ENCODE measurements around the gene OBP2A.
"Not testable (repeated sequence)": the region's sequence is repeated elsewhere in the genome, so short reads cannot be mapped to it uniquely, and the experiment has no call there.

The OBP2A gene

DNA sequence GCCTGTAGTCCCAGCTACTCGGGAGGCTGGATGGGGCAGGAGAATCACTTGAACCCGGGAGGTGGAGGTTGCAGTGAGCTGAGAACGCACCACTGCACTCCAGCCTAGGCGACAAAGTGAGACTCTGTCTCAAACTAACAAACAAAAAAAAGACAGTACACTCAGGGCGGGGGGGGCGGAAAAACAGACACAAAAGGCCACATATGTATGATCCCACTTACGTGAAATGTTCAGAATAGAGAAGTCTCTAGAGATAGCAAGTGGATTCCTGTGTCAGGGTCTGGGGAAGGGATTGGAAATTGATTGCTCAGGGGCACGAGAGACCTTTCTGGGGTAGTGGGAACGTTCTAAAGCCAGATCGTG is 33.7 kb upstream of the OBP2A start:
- DNase-seq (ENCODE audit: low read depth), result no peak

DNA sequence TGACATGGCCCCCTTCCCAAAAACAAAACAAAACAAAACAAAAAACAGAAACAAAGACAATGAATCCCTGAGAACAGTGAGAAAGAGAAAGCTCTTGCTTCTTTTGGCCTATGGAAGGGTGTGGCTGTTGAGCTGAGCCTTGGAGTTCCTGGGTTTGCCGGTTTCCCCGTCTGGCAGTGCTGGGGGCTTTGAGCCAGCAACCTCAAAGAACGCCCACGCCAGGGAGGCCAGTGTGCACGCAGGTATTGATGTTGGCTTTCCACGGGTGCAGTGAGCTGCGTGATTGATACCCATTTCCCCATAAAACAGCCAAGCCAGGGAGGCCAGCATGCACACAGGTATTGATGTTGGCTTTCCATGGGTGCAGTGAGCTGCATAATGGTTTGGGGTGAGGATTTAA is 33.0 kb upstream of the OBP2A start:
- DNase-seq (ENCODE audit: low read depth), result no peak

DNA sequence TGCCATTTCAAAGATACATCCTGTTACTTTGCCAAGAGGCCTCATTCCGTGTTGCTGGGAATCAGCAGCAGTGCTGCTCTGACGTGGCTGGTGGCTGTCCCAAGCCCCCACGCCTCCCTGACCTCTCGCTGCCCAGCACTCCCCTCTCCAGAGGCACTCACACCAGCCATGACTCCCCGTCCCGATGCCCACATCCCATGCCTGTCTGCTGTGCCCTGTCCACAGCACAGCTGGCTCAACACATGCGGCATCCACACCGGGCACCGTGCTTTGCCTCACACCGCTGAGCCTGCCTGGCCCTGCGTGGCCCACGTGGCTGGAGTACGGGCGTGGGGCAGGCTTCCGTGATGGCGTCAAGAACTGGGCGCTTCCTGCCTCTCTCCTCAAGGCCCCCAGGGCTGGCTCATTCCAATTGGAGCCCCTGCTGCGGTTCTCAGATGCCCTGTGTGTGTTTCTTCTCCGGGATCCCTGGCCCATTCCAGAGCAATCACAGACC is 32.5 kb upstream of the OBP2A start:
- no peak for DNase-seq (ENCODE audit: low read depth)

DNA sequence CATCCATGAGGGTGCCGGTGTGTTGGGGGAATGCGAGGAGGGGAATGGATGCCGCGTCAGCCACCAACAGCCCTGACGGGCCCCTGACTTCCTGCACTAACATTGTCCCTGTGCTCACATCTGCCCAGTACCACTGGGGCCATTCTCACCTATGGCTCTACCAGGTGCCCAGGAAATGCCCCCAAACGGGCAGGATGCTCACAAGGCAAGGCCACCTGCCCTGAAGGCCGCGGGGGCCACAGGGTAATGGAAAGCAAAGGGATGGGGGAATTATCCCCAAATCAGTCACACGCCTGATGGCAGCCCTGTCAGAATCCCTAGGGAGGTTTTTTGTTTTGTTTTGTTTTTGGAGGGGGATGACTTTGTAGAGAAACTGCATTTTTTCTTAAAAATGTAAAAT is 32.0 kb upstream of the OBP2A start:
- not testable (repeated sequence) for DNase-seq (ENCODE audit: low read depth)

DNA sequence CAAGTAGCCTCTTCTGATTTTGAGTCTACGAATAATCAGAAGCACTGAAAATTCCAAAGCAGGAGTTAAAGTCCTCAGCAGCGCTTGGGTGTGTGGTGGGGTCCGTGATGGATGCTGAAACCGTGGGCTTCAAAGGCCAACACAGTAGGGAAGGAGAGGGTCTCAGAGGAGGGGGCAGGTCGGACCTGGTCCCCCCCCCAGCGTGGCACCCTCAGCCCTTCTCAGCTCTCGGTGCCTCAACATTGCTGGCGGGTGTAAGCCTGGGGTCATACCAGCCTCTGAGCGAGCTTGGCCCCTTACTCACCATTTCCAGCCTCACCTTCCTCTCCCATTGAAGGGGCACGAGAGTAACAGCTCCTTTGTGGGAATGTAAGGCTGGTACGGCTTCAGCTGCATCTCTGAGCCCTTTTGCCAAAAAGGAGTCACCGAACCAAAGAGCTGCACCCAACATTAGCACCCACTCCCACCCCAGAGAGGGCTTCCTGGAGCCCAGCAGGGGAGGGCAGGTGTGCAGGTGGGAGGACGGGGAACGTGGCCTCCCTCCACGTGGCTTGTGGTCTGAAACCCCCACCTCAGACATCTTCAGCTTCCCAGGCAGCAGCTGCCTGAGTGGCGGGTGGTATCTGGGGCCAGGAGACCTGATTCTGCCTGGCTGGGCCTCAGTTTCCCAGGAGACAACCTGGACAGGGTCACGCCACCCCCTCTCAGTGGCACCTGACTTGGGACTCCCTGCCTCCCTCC is 31.4 kb upstream of the OBP2A start:
- DNase-seq (ENCODE audit: low read depth), result no peak

DNA sequence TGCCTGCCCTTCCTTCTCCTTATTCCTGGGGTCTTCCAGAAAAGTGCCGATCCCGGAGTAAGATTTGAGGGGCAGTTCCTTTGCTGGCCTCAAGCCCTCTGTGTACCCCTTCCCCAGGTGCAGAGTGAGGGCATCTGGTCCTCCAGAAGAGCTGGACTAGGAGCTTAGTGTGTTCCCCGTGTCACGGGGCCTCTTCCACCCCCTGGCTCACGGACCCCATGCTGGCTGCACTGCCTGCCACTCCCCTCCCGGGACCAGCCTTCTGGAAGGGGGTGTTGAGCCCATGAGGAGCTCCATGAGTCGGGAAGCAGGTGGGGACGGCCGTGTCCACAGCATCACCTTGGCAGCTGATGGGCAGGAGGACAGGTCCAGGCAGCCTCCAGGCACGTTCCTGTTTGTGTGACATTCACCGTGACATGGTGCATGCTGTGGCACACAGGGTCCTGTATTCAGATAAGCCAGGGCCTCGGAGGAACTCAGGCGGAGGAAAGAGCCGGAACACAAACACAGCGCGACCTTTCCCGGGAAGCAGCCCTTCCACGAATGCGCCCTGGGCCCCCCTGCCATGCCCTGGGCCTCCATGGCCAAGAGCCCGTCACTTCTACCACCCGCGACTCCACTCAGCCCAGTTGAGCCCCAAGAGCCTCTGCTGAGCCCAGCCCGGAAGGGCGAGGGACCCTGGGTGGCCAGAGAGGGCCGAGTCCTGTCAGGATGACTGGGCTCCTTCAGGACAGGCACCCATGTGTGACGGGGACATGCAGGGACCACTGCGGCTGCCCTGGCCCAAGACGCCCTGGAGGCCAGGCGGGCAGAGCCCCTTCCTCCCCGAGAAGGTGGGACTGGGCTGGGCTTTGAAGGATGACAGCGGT is 30.6 kb upstream of the OBP2A start:
- DNase-seq (ENCODE audit: low read depth), result no peak

DNA sequence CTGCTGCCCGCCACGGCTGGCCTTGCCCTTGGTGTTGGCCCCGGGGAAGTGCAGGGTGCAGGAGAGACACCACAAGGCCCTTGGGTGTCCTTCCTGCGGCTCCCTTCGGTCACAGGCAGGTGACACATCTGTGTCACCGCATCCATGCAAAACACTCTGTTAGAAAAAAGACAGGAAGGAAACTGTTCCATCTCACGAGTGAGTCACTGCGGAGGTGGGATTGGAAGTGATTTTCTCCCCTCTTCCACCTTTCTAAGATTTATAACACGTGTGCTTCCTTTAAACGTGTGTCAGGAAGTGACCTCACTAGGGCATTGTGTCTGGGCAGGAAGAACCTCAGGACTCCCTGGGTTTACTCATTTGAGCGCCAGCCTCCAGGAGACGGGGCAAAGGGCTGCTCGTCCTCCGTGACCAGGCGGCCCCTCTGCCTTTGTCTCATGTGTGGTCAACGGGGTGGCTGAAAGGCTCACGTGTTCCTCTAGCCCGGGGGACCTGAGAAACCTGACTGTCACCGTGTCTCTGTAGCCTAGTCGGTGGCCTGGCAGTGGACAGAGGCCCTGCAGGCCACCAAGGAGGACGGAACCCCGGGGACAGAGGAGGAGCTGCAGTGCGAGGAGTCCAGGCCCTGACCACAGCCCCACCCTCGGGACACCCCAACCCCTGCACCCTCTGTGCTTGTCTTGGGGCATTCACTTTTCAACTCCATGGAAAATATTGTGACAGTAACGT is 29.6 kb upstream of the OBP2A start:
- DNase-seq (ENCODE audit: low read depth), result no peak

DNA sequence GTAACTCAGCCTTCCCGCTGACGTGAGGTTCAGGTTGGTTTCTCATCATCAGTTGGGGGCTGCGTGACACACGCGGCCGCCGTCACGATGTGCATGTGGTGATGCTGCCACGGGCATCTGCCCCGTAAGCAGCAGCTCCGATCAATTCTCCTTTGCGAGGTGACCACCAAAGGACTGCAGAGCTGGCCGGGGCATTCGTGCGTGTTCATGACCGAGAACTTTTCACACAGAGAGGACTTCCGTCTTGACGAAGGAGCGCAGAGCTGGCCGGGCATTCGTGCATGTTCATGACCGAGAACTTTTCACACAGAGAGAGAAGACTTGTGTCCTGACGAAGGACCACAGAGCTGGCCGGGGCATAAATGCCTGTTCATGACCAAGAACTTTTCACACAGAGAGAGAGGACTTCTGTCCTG is 28.5 kb upstream of the OBP2A start:
- DNase-seq (ENCODE audit: low read depth), result no peak

DNA sequence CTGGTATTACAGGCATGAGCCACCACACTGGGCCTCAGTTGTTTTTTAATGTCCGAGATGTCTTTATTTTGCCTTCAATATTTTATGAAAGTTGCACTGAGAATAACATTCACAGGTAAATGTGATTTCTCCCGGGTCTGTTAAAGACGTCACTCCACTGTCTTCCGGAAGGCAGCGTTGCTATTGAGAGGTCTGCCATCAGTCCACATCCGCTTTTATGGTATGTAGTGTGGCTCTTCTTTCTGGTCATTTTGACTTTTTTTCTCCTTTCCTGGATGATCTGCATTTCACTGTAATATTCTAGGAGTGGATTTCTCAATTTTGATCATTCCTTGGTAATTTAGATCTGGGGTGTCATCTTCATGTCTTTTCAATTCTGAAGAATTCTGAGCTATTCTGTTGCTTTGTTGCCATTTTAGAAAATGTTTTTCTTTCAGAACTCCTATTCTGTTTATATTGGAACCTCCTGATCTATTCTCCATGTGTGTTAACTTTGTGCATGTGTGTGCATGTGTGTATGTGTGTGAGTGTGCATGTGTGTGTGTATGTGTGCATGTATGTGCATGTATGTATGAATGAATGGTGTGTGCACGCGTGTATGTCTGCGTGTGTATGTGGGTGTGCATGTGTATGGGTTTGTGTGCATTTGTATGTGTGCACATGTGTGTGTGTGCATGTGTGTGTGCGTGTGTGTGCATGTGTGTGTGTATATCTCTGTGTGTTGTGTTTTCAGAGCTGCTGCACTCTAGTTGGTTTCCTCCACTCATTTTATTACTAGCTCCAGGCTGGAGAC is 26.6 kb upstream of the OBP2A start:
- no peak for DNase-seq (ENCODE audit: low read depth)

DNA sequence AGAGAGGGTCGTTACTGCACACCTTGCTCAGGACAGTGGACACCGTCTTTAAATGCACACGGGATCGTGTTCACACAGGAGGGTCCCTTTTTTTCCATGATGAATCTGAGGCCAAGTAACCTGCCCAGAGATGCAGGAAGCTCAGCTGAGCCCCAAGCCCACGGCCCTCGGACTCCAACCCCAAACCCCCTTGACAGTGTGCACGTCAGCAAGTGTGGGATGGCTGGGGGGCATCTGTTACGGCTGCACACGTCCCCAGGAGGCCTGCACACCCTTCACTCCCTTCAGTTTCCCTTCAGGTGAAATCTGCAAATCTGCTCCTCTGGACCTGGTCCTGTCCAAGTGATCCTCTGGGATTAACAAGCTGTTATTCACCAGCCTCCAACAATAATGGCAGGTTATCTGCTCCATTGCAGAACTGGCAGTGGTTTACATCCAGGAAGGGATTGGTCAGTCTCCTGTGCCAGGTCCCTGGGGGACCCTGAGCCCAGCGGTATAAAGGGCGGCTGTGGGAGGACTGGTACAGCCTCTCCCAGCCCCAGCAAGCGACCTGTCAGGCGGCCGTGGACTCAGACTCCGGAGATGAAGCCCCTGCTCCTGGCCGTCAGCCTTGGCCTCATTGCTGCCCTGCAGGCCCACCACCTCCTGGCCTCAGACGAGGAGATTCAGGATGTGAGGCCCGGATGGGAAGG is 24.9 kb upstream of the OBP2A start, which contains the start of gene LCN1:
Gene LCN1 (plus strand): TSS at position 525 of the 692 bp plus-strand sequence. CDS start 58 bp downstream, at position 583.
- no peak for DNase-seq (ENCODE audit: low read depth)

DNA sequence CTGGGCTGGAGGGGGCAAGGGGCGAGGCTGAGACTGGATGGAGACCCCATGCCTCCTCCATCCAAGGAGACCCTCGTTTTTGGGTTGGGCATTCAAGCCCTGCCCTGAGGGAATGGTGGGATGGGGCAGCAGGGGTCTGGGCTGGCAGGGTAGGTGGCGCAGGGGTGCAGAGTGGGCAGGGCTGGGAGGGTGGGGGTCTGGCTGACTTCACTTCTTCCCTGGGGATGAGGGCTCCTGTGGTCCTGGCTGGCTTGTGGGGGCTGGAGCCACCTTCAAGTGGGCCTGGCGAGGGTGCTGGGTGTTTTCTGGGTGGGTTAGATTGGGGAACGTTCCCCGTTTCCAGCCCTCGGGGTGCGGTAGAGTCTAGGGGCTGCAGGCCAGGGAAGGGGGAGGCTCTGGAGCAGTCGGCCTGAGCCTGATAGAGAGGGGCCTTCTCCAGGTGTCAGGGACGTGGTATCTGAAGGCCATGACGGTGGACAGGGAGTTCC is 24.3 kb upstream of the OBP2A start:
- no peak for DNase-seq (ENCODE audit: low read depth)

DNA sequence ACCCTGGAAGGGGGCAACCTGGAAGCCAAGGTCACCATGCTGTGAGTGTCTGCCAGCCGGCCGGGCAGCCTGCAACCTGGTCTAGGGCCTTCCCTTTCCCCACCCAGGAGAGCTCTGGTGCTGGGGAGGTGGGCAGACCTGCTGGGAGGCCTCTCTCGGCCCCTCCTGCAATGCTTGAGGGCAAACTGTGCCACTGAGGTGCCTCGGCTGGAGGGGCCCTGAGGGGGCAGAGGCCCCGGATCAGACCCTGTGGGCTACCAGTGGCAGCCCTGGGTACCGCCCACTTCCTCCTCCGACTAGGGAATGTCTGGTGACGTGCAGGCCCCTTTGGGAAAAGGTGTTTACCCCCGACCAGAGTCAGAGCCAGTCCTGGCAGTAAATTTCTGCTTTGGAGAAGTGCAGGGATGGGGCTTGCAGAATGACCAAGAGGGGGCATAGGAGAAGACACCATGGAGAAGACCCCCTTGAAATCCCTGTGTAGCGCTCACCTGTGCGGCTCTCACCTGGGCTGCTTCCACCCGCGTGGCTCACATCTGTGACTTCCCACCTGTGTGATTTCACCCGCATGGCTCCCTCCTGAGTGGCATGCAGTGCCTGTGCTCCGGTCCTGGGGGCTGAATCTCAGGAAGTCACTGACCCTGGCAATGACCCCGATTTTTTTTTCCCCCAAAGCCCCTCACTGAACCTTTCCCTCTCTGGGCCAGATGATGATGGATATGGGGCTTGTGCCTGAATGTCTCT is 23.6 kb upstream of the OBP2A start:
- DNase-seq (ENCODE audit: low read depth), result no peak

DNA sequence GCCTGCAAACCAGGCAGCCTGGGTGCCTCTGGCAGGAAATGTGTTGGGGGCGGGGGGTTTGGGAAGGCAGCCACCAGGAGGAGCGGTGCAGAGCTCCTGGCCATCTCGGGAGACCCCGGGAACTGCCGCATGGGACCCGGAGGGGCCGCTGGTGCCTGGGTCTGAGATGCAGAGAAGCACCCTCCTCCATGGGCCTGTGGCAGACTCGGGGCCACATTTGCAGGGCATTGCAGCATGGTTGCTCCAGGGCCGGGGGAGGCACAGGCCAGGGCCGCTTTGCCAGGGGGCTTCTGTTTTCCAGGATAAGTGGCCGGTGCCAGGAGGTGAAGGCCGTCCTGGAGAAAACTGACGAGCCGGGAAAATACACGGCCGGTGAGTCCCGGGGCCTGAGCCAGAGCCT is 23.0 kb upstream of the OBP2A start:
- DNase-seq (ENCODE audit: low read depth), result no peak

DNA sequence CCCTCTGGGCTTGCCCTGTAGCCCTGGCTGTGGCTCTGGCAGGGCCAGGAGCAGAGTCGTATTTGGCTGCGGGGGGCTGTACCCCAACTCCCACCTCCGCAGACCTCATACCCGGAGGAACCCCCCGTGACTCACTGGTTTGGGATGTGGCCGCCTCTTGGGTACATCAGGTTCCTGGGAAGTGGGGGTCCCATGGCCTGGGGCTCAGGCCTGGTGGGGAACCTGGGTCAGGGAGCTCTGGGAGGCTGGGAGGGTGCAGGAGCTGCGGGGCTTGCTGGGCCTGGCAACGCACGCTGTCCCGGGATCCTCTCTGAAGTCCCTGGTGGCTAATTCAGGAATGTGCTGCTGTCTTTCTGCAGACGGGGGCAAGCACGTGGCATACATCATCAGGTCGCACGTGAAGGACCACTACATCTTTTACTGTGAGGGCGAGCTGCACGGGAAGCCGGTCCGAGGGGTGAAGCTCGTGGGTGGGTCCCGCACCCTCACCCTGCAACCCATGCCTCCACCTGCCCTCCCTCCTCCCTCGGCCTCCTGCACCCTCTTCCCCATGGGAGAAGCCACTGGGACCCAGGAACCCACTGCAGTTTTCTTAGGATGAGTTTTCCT is 22.3 kb upstream of the OBP2A start:
- no peak for DNase-seq (ENCODE audit: low read depth)

DNA sequence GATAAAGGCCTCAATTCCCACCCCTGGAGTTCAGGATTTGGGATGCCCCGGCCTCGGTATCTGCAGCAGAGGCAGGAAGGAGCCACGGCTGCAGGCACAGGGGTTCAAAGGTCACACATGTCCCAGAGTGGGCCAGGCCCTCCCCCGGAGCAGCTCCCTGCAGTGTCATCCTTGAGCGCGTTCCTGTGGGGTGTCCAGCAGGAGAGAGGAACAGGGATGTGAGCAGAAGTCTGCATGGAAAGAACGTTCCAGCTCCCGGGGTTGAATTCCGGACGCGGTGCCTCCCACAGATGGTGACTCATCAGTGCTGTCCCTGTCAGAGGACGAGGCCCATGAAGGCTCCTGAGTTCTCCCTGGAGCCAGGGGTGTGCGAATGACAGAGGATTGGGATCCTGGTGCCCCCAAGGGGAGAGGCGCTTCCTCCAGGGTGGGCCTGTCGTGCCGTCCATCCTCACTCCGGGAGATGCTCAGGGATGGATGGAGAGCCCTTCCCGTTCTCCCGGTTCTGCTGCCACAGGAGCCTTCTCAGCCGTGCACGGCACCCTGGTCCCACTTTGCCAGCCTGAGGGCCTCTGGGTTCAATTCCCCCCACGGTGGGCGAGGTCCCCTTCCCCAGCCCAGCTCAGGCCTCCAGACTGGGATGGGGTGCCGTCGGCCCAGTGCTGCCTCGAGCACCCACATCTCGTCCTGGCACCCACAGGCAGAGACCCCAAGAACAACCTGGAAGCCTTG is 21.6 kb upstream of the OBP2A start:
- DNase-seq (ENCODE audit: low read depth), result no peak

DNA sequence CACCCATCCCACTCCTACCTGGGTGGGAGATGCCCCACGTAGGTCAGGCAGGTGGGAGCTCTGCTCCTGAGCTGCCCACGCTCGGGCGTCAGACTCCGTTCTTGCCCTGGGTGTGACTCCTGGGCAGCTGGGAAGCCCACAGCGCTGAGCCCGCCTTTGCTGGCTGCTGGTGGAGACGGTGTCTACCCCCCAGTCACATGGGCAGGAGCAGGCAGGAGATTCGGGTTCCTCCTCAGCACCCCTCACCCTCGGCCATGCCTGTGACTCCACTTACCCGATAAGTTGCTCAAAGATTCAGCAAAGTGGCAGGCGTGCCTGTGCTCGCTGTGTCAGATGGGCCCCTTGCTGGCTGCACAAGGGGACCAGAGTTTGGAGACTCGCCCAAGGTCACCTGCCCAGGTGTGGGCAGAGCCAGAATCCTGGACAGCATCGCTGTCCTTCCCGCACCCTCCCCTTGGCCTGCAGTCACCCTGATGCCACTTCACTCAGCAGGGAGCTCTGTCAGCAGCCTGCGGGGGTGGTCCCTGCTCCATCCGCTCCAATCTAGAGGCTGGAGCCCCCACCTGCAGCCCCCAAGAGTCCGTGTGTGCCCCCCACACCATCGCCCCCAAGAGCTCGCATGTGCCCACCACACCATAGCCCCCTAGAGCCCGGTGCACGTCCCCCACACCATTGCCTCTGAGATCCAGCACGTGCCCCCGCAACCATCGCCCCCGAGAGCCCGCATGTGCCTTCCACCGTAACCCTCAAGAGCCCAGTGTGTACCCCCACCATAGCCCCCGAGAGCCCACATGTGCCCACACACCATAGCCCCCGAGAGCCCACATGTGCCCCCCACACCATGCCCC is 20.5 kb upstream of the OBP2A start:
- no peak for DNase-seq (ENCODE audit: low read depth)

DNA sequence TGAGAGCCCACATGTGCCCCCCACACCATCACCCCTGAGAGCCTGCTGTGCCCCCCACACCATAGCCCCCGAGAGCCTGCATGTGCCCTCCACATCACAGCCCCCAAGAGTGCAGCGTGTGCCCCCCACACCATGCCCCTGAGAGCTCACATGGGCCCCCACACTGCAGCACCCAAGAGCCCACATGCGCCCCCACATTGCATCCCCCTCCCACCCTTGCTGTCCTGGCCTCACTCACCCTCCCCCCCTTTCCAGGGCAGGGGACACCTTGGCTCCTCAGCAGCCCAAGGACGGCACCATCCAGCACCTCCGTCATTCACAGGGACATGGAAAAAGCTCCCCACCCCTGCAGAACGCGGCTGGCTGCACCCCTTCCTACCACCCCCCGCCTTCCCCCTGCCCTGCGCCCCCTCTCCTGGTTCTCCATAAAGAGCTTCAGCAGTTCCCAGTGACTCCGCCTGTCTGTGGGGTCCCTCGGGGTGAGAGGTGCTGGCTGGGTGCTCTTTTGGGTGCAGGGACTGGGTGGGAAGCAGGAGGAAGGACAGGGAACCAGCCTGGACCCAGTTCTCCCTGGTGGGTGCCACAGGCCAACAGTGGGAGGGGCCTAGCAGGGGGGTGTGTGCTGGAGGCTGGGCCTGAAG is 19.7 kb upstream of the OBP2A start:
- no peak for DNase-seq (ENCODE audit: low read depth)
